ENCODE measurements around the gene RC3H2. TPM values are rescaled to one million over a fixed set of nuclear protein-coding genes. Genes with fewer than 3 reads are reported as not detected.

Gene RC3H2
- total and polyA plus RNA-seq, 2 of the 8 experiments (the other 6 are each of a cell fraction or from before 2014, with no cell fraction given) = 11.2 to 38.4 TPM

DNA sequence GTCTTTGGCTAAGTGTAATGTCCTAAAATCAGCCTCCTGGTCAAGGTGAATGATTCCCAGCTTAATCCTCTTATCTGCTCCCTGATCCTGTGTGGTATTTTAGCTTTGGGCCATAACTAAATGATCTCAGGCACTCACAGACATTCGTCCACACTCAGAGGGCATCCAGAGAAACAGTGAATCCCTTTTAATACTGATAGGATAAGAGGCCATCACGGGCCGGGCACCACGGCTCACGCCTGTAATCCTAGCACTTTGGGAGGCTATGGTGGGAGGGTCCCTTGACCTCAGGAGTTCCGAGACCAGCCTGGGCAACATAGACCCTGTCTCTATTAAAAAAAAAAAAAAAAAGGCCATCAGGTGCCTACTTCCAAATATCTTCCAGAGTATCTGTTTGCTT is 83.1 kb downstream of the RC3H2 start (continued):
- no peak for TF ChIP-seq SP1 (IDR thresholded peaks at IDR 0.05; ENCODE audit: low read depth, low read length)
- TF ChIP-seq TAF7 (optimal IDR thresholded peaks at IDR 0.05; ENCODE audit: borderline replicate concordance, low read depth, low read length) = no peak
- TF ChIP-seq SIX5 (IDR thresholded peaks at IDR 0.05; ENCODE audit: low read depth, low read length) = no peak
- TF ChIP-seq SIRT6 (IDR thresholded peaks at IDR 0.05; ENCODE audit: low read length) = no peak
- TF ChIP-seq RBBP5 (IDR thresholded peaks at IDR 0.05; ENCODE audit: borderline replicate concordance, low read depth, low read length) = no peak
